Gastroesophageal sphincter (tissue), 4 donors: ENCODE data around the gene TRIM25. TPM values are rescaled to one million over a fixed set of nuclear protein-coding genes. Genes with fewer than 3 reads are reported as not detected.

Experiments used
- ATAC-seq: fragments of 150-250 bp; one replicate; pipeline ENCODE4 v1.9.1; 2016; ENCODE audit warnings: mild to moderate bottlenecking, moderate library complexity
- H3K27ac ChIP-seq, 4 donors: fragments of 200-600 bp; sonication (generic) in 3 of 4; 1 replicate in 3 of 4; 2 replicates in 1 of 4; pipeline ENCODE4 v1.5.1; 2016 to 2019
- H3K27me3 ChIP-seq: fragments of 200-600 bp; sonication (generic); one replicate; pipeline ENCODE4 v1.5.1; 2019
- H3K36me3 ChIP-seq, 2 donors: fragments of 200-600 bp; sonication (generic); one replicate each; pipeline ENCODE4 v1.5.1; 2019; ENCODE audit warnings: control low read depth in 1 of 2
- H3K4me1 ChIP-seq, 3 donors: fragments of 200-600 bp; sonication (generic); 1 replicate in 2 of 3; 2 replicates in 1 of 3; pipeline ENCODE4 v1.5.1; 2016 to 2019; ENCODE audit warnings: control low read depth in 2 of 3
- H3K4me3 ChIP-seq, 2 donors: fragments of 200-600 bp; sonication (generic); one replicate each; pipeline ENCODE4 v1.5.1; 2019; ENCODE audit warnings: mild to moderate bottlenecking in 1 of 2, moderate library complexity in 1 of 2
- H3K9me3 ChIP-seq, 3 donors: fragments of 200-600 bp; sonication (generic); one replicate each; pipeline ENCODE4 v1.5.1; 2017 to 2019; ENCODE audit warnings: control low read depth in 2 of 3
- CTCF ChIP-seq, 4 experiments: fragments of 200-600 bp in 2 of 4; fragments of 450-650 bp in 2 of 4; sonication (generic) in 1 of 4; IDR thresholded peaks; one replicate each; pipeline ENCODE4 v1.5.1; 2017 to 2019; ENCODE audit warnings: antibody characterized with exemption in 4 of 4, mild to moderate bottlenecking in 2 of 4, moderate library complexity in 2 of 4
- EP300 ChIP-seq: sonication (generic); formaldehyde crosslinking; IDR thresholded peaks from one replicate; pipeline ENCODE4 v1.6.1; 2017; ENCODE audit warnings: antibody characterized with exemption, mild to moderate bottlenecking
- POLR2A ChIP-seq, 2 donors: fragments of 450-650 bp; IDR thresholded peaks; one replicate each; pipeline ENCODE4 v1.6.1; 2017; ENCODE audit warnings: antibody characterized with exemption in 2 of 2, mild to moderate bottlenecking in 2 of 2, moderate library complexity in 1 of 2
- POLR2AphosphoS5 ChIP-seq: sonication (generic); formaldehyde crosslinking; IDR thresholded peaks from one replicate; pipeline ENCODE4 v1.6.1; 2017; ENCODE audit warnings: antibody characterized with exemption
- WGBS, 2 donors: methylation state at CpG; one replicate each; pipeline ENCODE4 v1.1.5; 2018; ENCODE audit warnings: low coverage in 1 of 2; 5-methylcytosine and 5-hydroxymethylcytosine counted together
- total RNA-seq, 4 donors: library from RNA; depleted of rRNA; stranded (reverse); fragments of >200 nt; gene quantifications; one replicate each; pipeline ENCODE4 v1.1.0, GENCODE V29; 2016

Gene TRIM25
- total RNA-seq, 4 donors from 2014 or later = 10.1 to 36.6 (median 20.6) TPM

GRCh38 chr17:56867948-56868376 lies 45.9 kb downstream of the TRIM25 start:
- Histone ChIP-seq H3K36me3 (peaks cover 0 to 14% of the 10 kb centered on the region in 2 donors), H3K4me1 (no peaks in the 10 kb centered on the region), H3K27ac (peak overlapping the region in 1 of 4 donors; percentile 8), H3K9me3 (no peaks in the 10 kb centered on the region), H3K27me3 (no peaks in the 10 kb centered on the region), H3K4me3 (no peak overlapping the region)
- 39 to 44% methylated on average over 2 of the region's 2 CpGs for WGBS, 2 donors
- TF ChIP-seq POLR2AphosphoS5 (no peak), EP300 (no peak), POLR2A (IDR thresholded peaks at IDR 0.05) (no peak), CTCF (IDR thresholded peaks at IDR 0.05) (no peak)
- ATAC-seq = no peak

GRCh38 chr17:56866496-56866895 lies 47.4 kb downstream of the TRIM25 start:
- no peaks in the 10 kb centered on the region for H3K27me3 ChIP-seq
- no peak overlapping the region for H3K27ac ChIP-seq
- no peak overlapping the region for H3K4me3 ChIP-seq
- TF ChIP-seq POLR2AphosphoS5 = no peak
- no peak for ATAC-seq
- peaks cover 0 to 29% of the 10 kb centered on the region in 2 donors for H3K36me3 ChIP-seq
- H3K4me1 ChIP-seq = no peaks in the 10 kb centered on the region
- WGBS, 2 donors = 45 to 100% methylated on average over 1 to 3 of the region's 3 CpGs
- no peaks in the 10 kb centered on the region for H3K9me3 ChIP-seq

- H3K27me3 ChIP-seq = no peaks in the 10 kb centered on the region
- H3K9me3 ChIP-seq = no peaks in the 10 kb centered on the region
- 90 to 100% methylated on average over 2 to 5 of the region's 5 CpGs for WGBS, 2 donors
- peaks cover 0 to 33% of the 10 kb centered on the region in 2 donors for H3K36me3 ChIP-seq
- no peak for ATAC-seq
- TF ChIP-seq POLR2A (IDR thresholded peaks at IDR 0.05) (no peak), EP300 (no peak)
- no peak overlapping the region for H3K27ac ChIP-seq
- no peaks in the 10 kb centered on the region for H3K4me1 ChIP-seq
- no peak overlapping the region for H3K4me3 ChIP-seq
These were observed 47.8 kb downstream of the TRIM25 start for GRCh38 chr17:56866076-56866475.

GRCh38 chr17:56863974-56864373 lies 49.9 kb downstream of the TRIM25 start:
- Histone ChIP-seq H3K27ac (no peak overlapping the region), H3K36me3 (peaks cover 0 to 54% of the 10 kb centered on the region in 2 donors), H3K4me1 (no peaks in the 10 kb centered on the region), H3K4me3 (no peak overlapping the region), H3K9me3 (no peaks in the 10 kb centered on the region), H3K27me3 (no peaks in the 10 kb centered on the region)
- WGBS, 2 donors = 70 to 78% methylated on average over 3 of the region's 3 CpGs
- TF ChIP-seq POLR2AphosphoS5 (no peak), CTCF (IDR thresholded peaks at IDR 0.05) (no peak), POLR2A (IDR thresholded peaks at IDR 0.05) (no peak), EP300 (no peak)
- no peak for ATAC-seq

- no peaks in the 10 kb centered on the region for H3K4me1 ChIP-seq
- no peak overlapping the region for H3K27ac ChIP-seq
- peaks cover 0 to 75% of the 10 kb centered on the region in 2 donors for H3K36me3 ChIP-seq
- 90 to 96% methylated on average over 3 of the region's 3 CpGs for WGBS, 2 donors
- no peaks in the 10 kb centered on the region for H3K9me3 ChIP-seq
- ATAC-seq = no peak
- H3K4me3 ChIP-seq = no peak overlapping the region
- TF ChIP-seq CTCF (IDR thresholded peaks at IDR 0.05) (no peak), POLR2A (IDR thresholded peaks at IDR 0.05) (no peak), EP300 (no peak), POLR2AphosphoS5 (no peak)
- no peaks in the 10 kb centered on the region for H3K27me3 ChIP-seq
These were observed 52.0 kb downstream of the TRIM25 start for GRCh38 chr17:56861899-56862298.

- Histone ChIP-seq H3K36me3 (peaks cover 0 to 64% of the 10 kb centered on the region in 2 donors), H3K9me3 (no peaks in the 10 kb centered on the region), H3K27me3 (no peaks in the 10 kb centered on the region), H3K27ac (no peak overlapping the region), H3K4me1 (no peaks in the 10 kb centered on the region), H3K4me3 (no peak overlapping the region)
- TF ChIP-seq EP300 (no peak), CTCF (IDR thresholded peaks at IDR 0.05) (no peak), POLR2A (IDR thresholded peaks at IDR 0.05) (no peak), POLR2AphosphoS5 (no peak)
- 76 to 100% methylated on average over 2 to 3 of the region's 3 CpGs for WGBS, 2 donors
- no peak for ATAC-seq
These were observed 62.8 kb downstream of the TRIM25 start for GRCh38 chr17:56851008-56851407.
